GM12872 (cell line): Measurements from ENCODE around the gene ETV2.

Experiments
- CTCF ChIP-seq: IDR thresholded peaks from 3 replicates; pipeline ENCODE4 v1.5.1; 2011; ENCODE audit warnings: low read depth, mild to moderate bottlenecking, low read length, moderate library complexity; ENCODE audit not compliant: insufficient read depth

Gene ETV2

GRCh38 chr19:35641515-35642151 lies at the start of gene ETV2:
Gene ETV2, plus strand, starts transcription at chr19:35641745. Its CDS starts 716 bp downstream, at chr19:35642461.
- no peak for TF ChIP-seq CTCF

- TF ChIP-seq CTCF: peak; percentile 80
These were observed 49.3 kb upstream of the ETV2 start for GRCh38 chr19:35592226-35592625.

- TF ChIP-seq CTCF: no peak
These were observed 45.6 kb upstream of the ETV2 start for GRCh38 chr19:35595928-35596327.

- TF ChIP-seq CTCF: no peak
These were observed 45.1 kb upstream of the ETV2 start for GRCh38 chr19:35596366-35596999.

- no peak for TF ChIP-seq CTCF
These were observed 39.6 kb upstream of the ETV2 start for GRCh38 chr19:35601971-35602370.

- TF ChIP-seq CTCF: no peak
These were observed 33.9 kb upstream of the ETV2 start for GRCh38 chr19:35607661-35608060.

GRCh38 chr19:35608251-35608650 lies 33.3 kb upstream of the ETV2 start:
- TF ChIP-seq CTCF: no peak
